SIG-M5 treated with dmso at 0.1 percent for 504 hours (cell line): Measurements from ENCODE around the gene TTC7B.

Experiments used
- DNase-seq: peaks from one replicate; lab custom pipeline; 2025; ENCODE audit not compliant: unreplicated experiment; lab: John Stamatoyannopoulos, UW

The TTC7B gene

GRCh38 chr14:90805662-90806540 lies 10.3 kb downstream of the TTC7B start:
- DNase-seq: no peak

- DNase-seq: no peak
These were observed 11.2 kb downstream of the TTC7B start for GRCh38 chr14:90805084-90805391.

GRCh38 chr14:90804292-90805083 lies 11.7 kb downstream of the TTC7B start:
- DNase-seq: no peak

- no peak for DNase-seq
These were observed 13.0 kb downstream of the TTC7B start for GRCh38 chr14:90803249-90803648.

- DNase-seq: no peak
These were observed 16.8 kb downstream of the TTC7B start for GRCh38 chr14:90799420-90799819.

- DNase-seq: no peak
These were observed 18.3 kb downstream of the TTC7B start for GRCh38 chr14:90797919-90798318.

GRCh38 chr14:90797451-90797850 lies 18.8 kb downstream of the TTC7B start:
- peak; percentile 18 for DNase-seq

GRCh38 chr14:90796329-90796728 lies 19.9 kb downstream of the TTC7B start:
- DNase-seq: peak; percentile 4

GRCh38 chr14:90795744-90796143 lies 20.5 kb downstream of the TTC7B start:
- no peak for DNase-seq

GRCh38 chr14:90791486-90791885 lies 24.7 kb downstream of the TTC7B start:
- DNase-seq: no peak

GRCh38 chr14:90788031-90788430 lies 28.2 kb downstream of the TTC7B start:
- peak; percentile 39 for DNase-seq

GRCh38 chr14:90785876-90786450 lies 30.3 kb downstream of the TTC7B start:
- DNase-seq: no peak

GRCh38 chr14:90785471-90785870 lies 30.8 kb downstream of the TTC7B start:
- peak; percentile 20 for DNase-seq

- no peak for DNase-seq
These were observed 31.5 kb downstream of the TTC7B start for GRCh38 chr14:90784621-90785270.

- DNase-seq: no peak
These were observed 32.9 kb downstream of the TTC7B start for GRCh38 chr14:90783344-90783743.

GRCh38 chr14:90782892-90783291 lies 33.3 kb downstream of the TTC7B start:
- DNase-seq: no peak

- DNase-seq: no peak
These were observed 34.4 kb downstream of the TTC7B start for GRCh38 chr14:90781876-90782275.

GRCh38 chr14:90781344-90781761 lies 34.9 kb downstream of the TTC7B start:
- DNase-seq: no peak

GRCh38 chr14:90780519-90780918 lies 35.7 kb downstream of the TTC7B start:
- DNase-seq: no peak

- no peak for DNase-seq
These were observed 37.5 kb downstream of the TTC7B start for GRCh38 chr14:90778571-90779255.
